Spinal cord (tissue), 10 donors: ENCODE results near the gene LCN10. TPM values are rescaled to one million over a fixed set of nuclear protein-coding genes. Genes with fewer than 3 reads are reported as not detected.
"Not testable (repeated sequence)": the region's sequence is repeated elsewhere in the genome, so short reads cannot be mapped to it uniquely, and the experiment has no call there.

Experiments used
- DNase-seq, 6 donors: peaks; one replicate each; pipeline versions ENCODE4 v3.0.0 to v3.0.0-alpha.2; 2013 to 2015; ENCODE audit warnings: low spot score in 6 of 6, low read depth in 4 of 6
- H3K27ac ChIP-seq: one replicate; pipeline ENCODE4 v1.5.1; 2013; ENCODE audit warnings: low read depth, low read length, control low read depth
- H3K27me3 ChIP-seq: one replicate; pipeline ENCODE4 v1.6.1; 2013; ENCODE audit warnings: low read length; ENCODE audit not compliant: control insufficient read depth, insufficient read depth
- H3K36me3 ChIP-seq: one replicate; pipeline ENCODE4 v1.6.1; 2013; ENCODE audit warnings: low read length; ENCODE audit not compliant: control insufficient read depth, insufficient read depth
- H3K4me1 ChIP-seq: one replicate; pipeline ENCODE4 v1.6.1; 2013; ENCODE audit warnings: low read length; ENCODE audit not compliant: control insufficient read depth, insufficient read depth
- H3K4me3 ChIP-seq: one replicate; pipeline ENCODE4 v1.5.1; 2013; ENCODE audit warnings: low read depth, low read length, control low read depth
- H3K9me3 ChIP-seq: one replicate; pipeline ENCODE4 v1.6.1; 2013; ENCODE audit warnings: low read length; ENCODE audit not compliant: control insufficient read depth, insufficient read depth
- WGBS: methylation state at CpG from one replicate; pipeline ENCODE4 v1.1.5; 2013; ENCODE audit warnings: missing lambda C conversion rate; ENCODE audit not compliant: insufficient coverage; 5-methylcytosine and 5-hydroxymethylcytosine counted together
- polyA plus RNA-seq, 2 donors: library from polyadenylated mRNA; unstranded; fragments of 120-200 nt; gene quantifications; one replicate each; pipeline ENCODE4 v1.2.1, GENCODE V29; 2013; ENCODE audit not compliant: insufficient read length in 2 of 2
- total RNA-seq, 2 donors: library from RNA; depleted of rRNA in 1 of 2; stranded (reverse); fragments of 120-200 nt in 1 of 2; fragments of >200 nt in 1 of 2; gene quantifications; one replicate each; pipeline versions ENCODE4 v1.2.3 to v1.2.4, GENCODE V29; 2013 to 2014
- donor health status: healthy.

The LCN10 gene
- total and polyA plus RNA-seq, 4 donors: not detected

- Histone ChIP-seq H3K4me1 (peaks cover 9% of the 10 kb centered on the region), H3K27me3 (no peaks in the 10 kb centered on the region), H3K27ac (no peak overlapping the region), H3K9me3 (no peaks in the 10 kb centered on the region), H3K36me3 (no peaks in the 10 kb centered on the region), H3K4me3 (no peak overlapping the region)
- DNase-seq: no peak
- WGBS: 72% methylated on average over 21 of the region's 22 CpGs
Measured at GRCh38 chr9:136707849-136708517, 34.8 kb downstream of the LCN10 start.

- H3K4me1 ChIP-seq: peaks cover 7% of the 10 kb centered on the region
- no peaks in the 10 kb centered on the region for H3K36me3 ChIP-seq
- no peak for DNase-seq
- no peaks in the 10 kb centered on the region for H3K27me3 ChIP-seq
- WGBS: 99% methylated on average over 5 of the region's 7 CpGs
- H3K4me3 ChIP-seq: no peak overlapping the region
- H3K9me3 ChIP-seq: no peaks in the 10 kb centered on the region
- no peak overlapping the region for H3K27ac ChIP-seq
Measured at GRCh38 chr9:136707011-136707410, 35.7 kb downstream of the LCN10 start.

GRCh38 chr9:136705564-136705963 is 37.2 kb downstream of the LCN10 start:
- Histone ChIP-seq H3K27me3 (peaks cover 3% of the 10 kb centered on the region), H3K27ac (no peak overlapping the region), H3K4me1 (no peaks in the 10 kb centered on the region), H3K36me3 (no peaks in the 10 kb centered on the region), H3K9me3 (no peaks in the 10 kb centered on the region), H3K4me3 (no peak overlapping the region)
- 87% methylated on average over 3 of the region's 7 CpGs for WGBS
- no peak for DNase-seq

- WGBS: 94% methylated on average over 2 of the region's 8 CpGs
- not testable (repeated sequence) for H3K27me3 ChIP-seq, H3K36me3 ChIP-seq, H3K4me1 ChIP-seq, H3K4me3 ChIP-seq, H3K9me3 ChIP-seq, H3K27ac ChIP-seq, DNase-seq
Measured at GRCh38 chr9:136704741-136705140, 38.0 kb downstream of the LCN10 start.

- no peaks in the 10 kb centered on the region for H3K4me1 ChIP-seq
- H3K27ac ChIP-seq: no peak overlapping the region
- H3K36me3 ChIP-seq: no peaks in the 10 kb centered on the region
- DNase-seq: no peak
- peaks cover 3% of the 10 kb centered on the region for H3K27me3 ChIP-seq
- H3K9me3 ChIP-seq: no peaks in the 10 kb centered on the region
- no peak overlapping the region for H3K4me3 ChIP-seq
- WGBS: 69% methylated on average over 12 of the region's 12 CpGs
Measured at GRCh38 chr9:136703276-136703860, 39.4 kb downstream of the LCN10 start.

- H3K4me3 ChIP-seq: no peak overlapping the region
- H3K27me3 ChIP-seq: peaks cover 3% of the 10 kb centered on the region
- H3K4me1 ChIP-seq: no peaks in the 10 kb centered on the region
- WGBS: 25% methylated on average over 2 of the region's 10 CpGs
- no peaks in the 10 kb centered on the region for H3K36me3 ChIP-seq
- DNase-seq: no peak
- H3K9me3 ChIP-seq: no peaks in the 10 kb centered on the region
- H3K27ac ChIP-seq: no peak overlapping the region
Measured at GRCh38 chr9:136701668-136702053, 41.1 kb downstream of the LCN10 start.

- peaks cover 4% of the 10 kb centered on the region for H3K4me1 ChIP-seq
- no peaks in the 10 kb centered on the region for H3K36me3 ChIP-seq
- WGBS: 45% methylated on average over 38 of the region's 38 CpGs
- H3K27ac ChIP-seq: no peak overlapping the region
- no peak overlapping the region for H3K4me3 ChIP-seq
- no peaks in the 10 kb centered on the region for H3K9me3 ChIP-seq
- no peak for DNase-seq
- H3K27me3 ChIP-seq: peaks cover 3% of the 10 kb centered on the region
Measured at GRCh38 chr9:136700959-136701667, 41.6 kb downstream of the LCN10 start.

GRCh38 chr9:136700304-136700703 is 42.4 kb downstream of the LCN10 start:
- no peak overlapping the region for H3K27ac ChIP-seq

GRCh38 chr9:136698635-136699246 is 44.0 kb downstream of the LCN10 start:
- Histone ChIP-seq H3K27me3 (peaks cover 3% of the 10 kb centered on the region), H3K9me3 (no peaks in the 10 kb centered on the region), H3K27ac (no peak overlapping the region), H3K4me3 (no peak overlapping the region), H3K36me3 (no peaks in the 10 kb centered on the region), H3K4me1 (peaks cover 25% of the 10 kb centered on the region)
- DNase-seq: no peak
- 80% methylated on average over 3 of the region's 11 CpGs for WGBS

More at GRCh38 chr9:136700304-136700703, 42.4 kb downstream of the LCN10 start:
- Histone ChIP-seq H3K4me1 (peaks cover 12% of the 10 kb centered on the region), H3K9me3 (no peaks in the 10 kb centered on the region), H3K27me3 (peaks cover 3% of the 10 kb centered on the region), H3K4me3 (no peak overlapping the region), H3K36me3 (no peaks in the 10 kb centered on the region)
- WGBS: 90% methylated on average over 13 of the region's 13 CpGs
- no peak for DNase-seq
